HCT116 (cell line): Measurements from ENCODE around the gene PDSS1.

Experiments used
- CBX3 ChIP-seq: IDR thresholded peaks from 2 replicates; pipeline ENCODE4 v1.6.1; 2012; ENCODE audit warnings: low read depth
- EZH2 ChIP-seq: fragments of 200-600 bp; sonication (generic); IDR thresholded peaks from 2 replicates; pipeline ENCODE4 v1.6.1; 2017; ENCODE audit warnings: antibody characterized with exemption, mixed run types
- JUND ChIP-seq: IDR thresholded peaks from 2 replicates; pipeline ENCODE4 v1.6.1; 2012
- POLR2A ChIP-seq: IDR thresholded peaks from 2 replicates; pipeline ENCODE4 v1.7.0; 2011; ENCODE audit warnings: borderline replicate concordance; ENCODE audit not compliant: insufficient read depth, insufficient read length; ENCODE audit errors: extremely low read depth
- POLR2AphosphoS5 ChIP-seq: IDR thresholded peaks from 2 replicates; pipeline ENCODE4 v1.6.1; 2011; ENCODE audit warnings: mild to moderate bottlenecking, low read depth, low read length, moderate library complexity
- RAD21 ChIP-seq: IDR thresholded peaks from 2 replicates; pipeline ENCODE4 v1.6.1; 2012; ENCODE audit warnings: low read depth, mild to moderate bottlenecking
- YY1 ChIP-seq: IDR thresholded peaks from 2 replicates; pipeline ENCODE4 v1.6.1; 2011; ENCODE audit warnings: low read length, low read depth, moderate library complexity, mild to moderate bottlenecking; ENCODE audit not compliant: insufficient replicate concordance; ENCODE audit errors: extremely low read depth
- TF ChIP-seq, protein P1 (sequence below), 3 experiments: fragments of 200-600 bp in 1 of 3; sonication (generic) in 1 of 3; IDR thresholded peaks in 2 of 3; conservative IDR thresholded peaks in 1 of 3; 2 replicates each; pipeline ENCODE4 v1.5.1; 2012 to 2017; ENCODE audit warnings: low read depth in 2 of 3, low read length in 2 of 3, antibody characterized with exemption in 1 of 3, borderline replicate concordance in 1 of 3, control low read depth in 1 of 3, mild to moderate bottlenecking in 1 of 3, mixed read lengths in 1 of 3, mixed run types in 1 of 3, moderate library complexity in 1 of 3; ENCODE audit not compliant: insufficient read depth in 1 of 3
- TF ChIP-seq, protein P2 (sequence below): IDR thresholded peaks from 2 replicates; pipeline ENCODE4 v1.6.1; 2012

DNA sequence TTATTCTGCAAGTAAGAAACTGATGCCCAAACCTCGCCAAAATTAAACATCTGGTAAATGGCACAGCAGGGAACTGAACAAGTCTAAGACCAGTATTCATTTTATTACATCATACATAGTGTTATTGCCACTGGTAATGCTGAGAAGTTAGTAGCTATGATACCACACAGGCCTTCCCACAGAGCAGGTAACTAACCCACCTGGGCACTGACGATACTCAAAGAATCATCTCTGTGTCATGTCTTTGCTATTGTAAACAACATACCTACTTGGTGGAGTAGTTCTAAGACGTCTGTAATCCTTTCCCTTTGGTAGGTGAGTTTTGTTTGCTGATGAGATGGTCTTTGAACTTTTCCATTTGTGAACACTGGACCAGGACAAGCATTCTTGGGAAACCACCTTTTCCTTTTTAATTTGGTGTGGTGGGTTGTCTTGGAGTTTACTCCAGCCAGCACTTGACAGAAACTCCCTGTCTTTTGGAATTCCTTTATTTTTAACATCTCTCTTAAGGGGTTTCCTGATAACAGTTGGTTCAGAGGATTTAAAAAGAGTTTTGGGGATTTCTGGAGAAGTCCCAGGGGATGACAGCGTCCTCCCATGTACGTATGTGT, 40.9 kb downstream of the PDSS1 start:
- TF ChIP-seq, protein P1, sequence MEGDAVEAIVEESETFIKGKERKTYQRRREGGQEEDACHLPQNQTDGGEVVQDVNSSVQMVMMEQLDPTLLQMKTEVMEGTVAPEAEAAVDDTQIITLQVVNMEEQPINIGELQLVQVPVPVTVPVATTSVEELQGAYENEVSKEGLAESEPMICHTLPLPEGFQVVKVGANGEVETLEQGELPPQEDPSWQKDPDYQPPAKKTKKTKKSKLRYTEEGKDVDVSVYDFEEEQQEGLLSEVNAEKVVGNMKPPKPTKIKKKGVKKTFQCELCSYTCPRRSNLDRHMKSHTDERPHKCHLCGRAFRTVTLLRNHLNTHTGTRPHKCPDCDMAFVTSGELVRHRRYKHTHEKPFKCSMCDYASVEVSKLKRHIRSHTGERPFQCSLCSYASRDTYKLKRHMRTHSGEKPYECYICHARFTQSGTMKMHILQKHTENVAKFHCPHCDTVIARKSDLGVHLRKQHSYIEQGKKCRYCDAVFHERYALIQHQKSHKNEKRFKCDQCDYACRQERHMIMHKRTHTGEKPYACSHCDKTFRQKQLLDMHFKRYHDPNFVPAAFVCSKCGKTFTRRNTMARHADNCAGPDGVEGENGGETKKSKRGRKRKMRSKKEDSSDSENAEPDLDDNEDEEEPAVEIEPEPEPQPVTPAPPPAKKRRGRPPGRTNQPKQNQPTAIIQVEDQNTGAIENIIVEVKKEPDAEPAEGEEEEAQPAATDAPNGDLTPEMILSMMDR (IDR thresholded peaks at IDR 0.05 in 2 of 3, conservative IDR thresholded peaks at IDR 0.05 in 1 of 3; ENCODE audit: borderline replicate concordance in 1 of 3, insufficient read depth in 1 of 3, low read depth in 2 of 3, low read length in 2 of 3), result no peak
- no peak for TF ChIP-seq POLR2AphosphoS5
- TF ChIP-seq, protein P2, sequence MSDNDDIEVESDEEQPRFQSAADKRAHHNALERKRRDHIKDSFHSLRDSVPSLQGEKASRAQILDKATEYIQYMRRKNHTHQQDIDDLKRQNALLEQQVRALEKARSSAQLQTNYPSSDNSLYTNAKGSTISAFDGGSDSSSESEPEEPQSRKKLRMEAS, result no peak
- TF ChIP-seq RAD21, result no peak
- TF ChIP-seq POLR2A, result no peak
- TF ChIP-seq YY1, result no peak
- TF ChIP-seq CBX3, result no peak
- no peak for TF ChIP-seq EZH2
- no peak for TF ChIP-seq JUND
